ENCODE data around the gene CAMTA1. TPM values are rescaled to one million over a fixed set of nuclear protein-coding genes. Genes with fewer than 3 reads are reported as not detected.

The CAMTA1 gene
- total RNA-seq, 1 donor from 2014 or later, result 47.9 TPM

DNA sequence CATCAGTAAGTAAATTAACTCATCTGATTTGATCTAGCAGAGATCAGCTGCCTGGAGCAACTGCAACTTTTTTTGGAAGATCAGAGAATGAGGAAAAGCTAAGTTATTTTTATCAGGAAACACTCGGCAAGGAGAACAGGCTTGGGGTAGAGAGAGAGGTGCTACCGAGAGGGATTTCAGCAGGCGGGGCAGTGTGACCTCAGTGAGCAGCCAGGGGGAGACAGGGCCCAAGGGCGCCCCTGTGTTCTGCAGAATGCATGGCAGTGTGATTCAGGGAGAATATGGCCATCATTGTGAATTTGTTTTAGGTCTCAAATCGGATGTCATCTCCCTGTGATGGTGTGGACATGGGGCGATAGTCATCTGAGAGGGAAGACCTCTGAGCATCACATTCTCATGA, 501.8 kb downstream of the CAMTA1 start:
- Histone ChIP-seq H3K4me1 (no peaks in the 10 kb centered on the region), H3K36me3 (no peaks in the 10 kb centered on the region), H3K4me3 (no peak overlapping the region), H3K9me3 (no peaks in the 10 kb centered on the region), H3K27me3 (ENCODE audit: low read depth) (no peaks in the 10 kb centered on the region), H3K27ac (no peak overlapping the region)
- intact Hi-C loops (cut with DNase I), result no loop called here
- TF ChIP-seq, protein P1, sequence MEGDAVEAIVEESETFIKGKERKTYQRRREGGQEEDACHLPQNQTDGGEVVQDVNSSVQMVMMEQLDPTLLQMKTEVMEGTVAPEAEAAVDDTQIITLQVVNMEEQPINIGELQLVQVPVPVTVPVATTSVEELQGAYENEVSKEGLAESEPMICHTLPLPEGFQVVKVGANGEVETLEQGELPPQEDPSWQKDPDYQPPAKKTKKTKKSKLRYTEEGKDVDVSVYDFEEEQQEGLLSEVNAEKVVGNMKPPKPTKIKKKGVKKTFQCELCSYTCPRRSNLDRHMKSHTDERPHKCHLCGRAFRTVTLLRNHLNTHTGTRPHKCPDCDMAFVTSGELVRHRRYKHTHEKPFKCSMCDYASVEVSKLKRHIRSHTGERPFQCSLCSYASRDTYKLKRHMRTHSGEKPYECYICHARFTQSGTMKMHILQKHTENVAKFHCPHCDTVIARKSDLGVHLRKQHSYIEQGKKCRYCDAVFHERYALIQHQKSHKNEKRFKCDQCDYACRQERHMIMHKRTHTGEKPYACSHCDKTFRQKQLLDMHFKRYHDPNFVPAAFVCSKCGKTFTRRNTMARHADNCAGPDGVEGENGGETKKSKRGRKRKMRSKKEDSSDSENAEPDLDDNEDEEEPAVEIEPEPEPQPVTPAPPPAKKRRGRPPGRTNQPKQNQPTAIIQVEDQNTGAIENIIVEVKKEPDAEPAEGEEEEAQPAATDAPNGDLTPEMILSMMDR (IDR thresholded peaks at IDR 0.05), result no peak
- DNase-seq (no peak), ATAC-seq (no peak)

DNA sequence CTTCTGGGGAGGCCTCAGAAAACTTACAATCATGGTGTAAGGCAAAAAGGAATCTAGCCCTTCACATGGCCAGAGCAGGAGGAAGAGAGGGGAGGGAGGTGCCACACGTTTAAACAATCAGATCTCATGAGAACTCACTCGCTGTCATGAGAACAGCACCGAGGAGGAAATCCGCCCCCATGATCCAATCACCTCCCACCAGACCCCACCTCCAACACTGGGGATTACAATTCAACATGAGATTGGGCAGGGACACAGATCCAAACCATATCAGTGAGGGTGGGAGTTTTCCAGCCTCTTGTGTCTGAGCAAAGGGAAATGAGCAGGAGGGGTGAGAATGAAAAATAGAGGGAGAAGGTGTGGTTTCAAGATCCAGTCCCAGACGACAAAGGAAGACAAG, 503.7 kb downstream of the CAMTA1 start:
- H3K36me3 ChIP-seq, result no peaks in the 10 kb centered on the region
- H3K27ac ChIP-seq, result no peak overlapping the region
- TF ChIP-seq, protein P1 (IDR thresholded peaks at IDR 0.05), result no peak
- DNase-seq, result no peak
- no peak for ATAC-seq
- H3K27me3 ChIP-seq (ENCODE audit: low read depth), result no peaks in the 10 kb centered on the region
- intact Hi-C loops (cut with DNase I), result no loop called here
- no peak overlapping the region for H3K4me3 ChIP-seq
- no peaks in the 10 kb centered on the region for H3K4me1 ChIP-seq
- no peaks in the 10 kb centered on the region for H3K9me3 ChIP-seq

DNA sequence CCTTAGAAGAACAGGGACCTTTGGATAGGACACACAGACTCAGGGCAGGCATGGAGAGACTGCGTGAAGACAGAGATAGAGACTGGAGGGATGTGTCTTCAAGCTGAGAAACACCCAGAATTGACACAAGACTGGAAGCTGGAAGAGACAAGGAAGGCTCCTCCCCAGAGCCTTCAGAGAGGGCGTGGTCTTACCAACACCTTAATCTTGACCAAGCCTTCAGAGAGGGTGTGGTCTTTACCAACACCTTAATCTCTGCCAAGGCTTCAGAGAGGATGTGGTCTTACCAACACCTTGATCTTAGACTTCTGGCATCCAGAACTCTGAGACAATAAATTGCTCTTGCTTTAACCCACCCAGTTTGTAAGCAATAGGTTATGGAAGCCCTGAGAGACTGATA, 504.4 kb downstream of the CAMTA1 start:
- no peak overlapping the region for H3K27ac ChIP-seq
- ATAC-seq (no peak), DNase-seq (no peak)
- TF ChIP-seq, protein P1 (IDR thresholded peaks at IDR 0.05), result no peak
- no peaks in the 10 kb centered on the region for H3K9me3 ChIP-seq
- no peaks in the 10 kb centered on the region for H3K27me3 ChIP-seq (ENCODE audit: low read depth)
- no peaks in the 10 kb centered on the region for H3K36me3 ChIP-seq
- no peaks in the 10 kb centered on the region for H3K4me1 ChIP-seq
- intact Hi-C loops (cut with DNase I), result no loop called here
- no peak overlapping the region for H3K4me3 ChIP-seq

DNA sequence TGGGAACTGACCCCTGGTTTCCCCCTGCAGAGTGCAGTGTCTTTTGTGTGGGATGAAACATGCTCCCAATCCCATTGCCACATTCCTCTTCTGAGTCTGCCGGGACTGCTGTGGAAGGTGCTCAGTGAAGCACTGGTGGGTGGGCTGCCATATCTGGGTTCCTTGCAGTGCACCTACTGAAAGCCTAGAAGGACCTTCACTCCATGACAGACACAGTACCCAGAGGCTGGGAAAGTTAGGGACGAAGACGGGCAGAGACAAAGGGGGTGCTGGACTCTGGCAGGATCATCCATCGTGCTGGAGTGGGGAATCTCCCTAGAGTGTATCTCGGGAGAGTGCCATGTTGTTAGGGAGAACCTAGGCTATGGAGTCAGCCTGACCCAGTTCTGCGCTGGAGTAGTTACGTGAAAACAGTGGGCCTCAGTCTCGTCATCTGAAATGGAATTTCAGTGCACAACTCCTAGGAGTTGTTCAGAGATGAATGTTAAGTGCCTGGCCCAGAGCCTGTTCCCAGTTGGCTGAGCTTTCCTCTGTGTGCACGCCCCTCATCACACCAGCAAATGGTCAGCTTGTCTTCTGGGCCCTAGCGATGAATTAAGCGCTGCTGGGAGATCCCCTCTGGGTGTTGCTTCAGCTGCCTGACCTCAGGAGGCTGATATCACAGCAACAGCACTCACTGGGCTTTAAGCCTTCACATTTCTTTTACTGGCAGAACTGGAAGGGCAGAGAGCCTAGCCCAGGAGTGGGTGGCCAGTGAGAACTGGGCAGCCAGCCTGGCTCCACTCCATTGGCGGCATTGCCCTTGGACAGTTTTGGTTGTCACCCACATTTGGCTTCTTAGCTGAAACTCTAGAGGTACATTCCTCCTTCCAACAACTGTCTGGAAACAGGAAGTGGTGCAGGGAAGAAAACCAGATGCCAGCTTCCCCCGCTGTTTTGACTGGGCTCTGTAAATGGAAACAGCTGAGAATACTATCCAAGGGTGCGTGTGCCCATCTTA, 506.0 kb downstream of the CAMTA1 start:
- intact Hi-C loops (cut with DNase I), result no loop called here
- Histone ChIP-seq H3K4me3 (no peak overlapping the region), H3K36me3 (no peaks in the 10 kb centered on the region), H3K4me1 (no peaks in the 10 kb centered on the region), H3K27ac (no peak overlapping the region), H3K27me3 (ENCODE audit: low read depth) (no peaks in the 10 kb centered on the region), H3K9me3 (no peaks in the 10 kb centered on the region)
- ATAC-seq (peak; percentile 19 to 49), DNase-seq (no peak)
- TF ChIP-seq, protein P1 (IDR thresholded peaks at IDR 0.05), result no peak

DNA sequence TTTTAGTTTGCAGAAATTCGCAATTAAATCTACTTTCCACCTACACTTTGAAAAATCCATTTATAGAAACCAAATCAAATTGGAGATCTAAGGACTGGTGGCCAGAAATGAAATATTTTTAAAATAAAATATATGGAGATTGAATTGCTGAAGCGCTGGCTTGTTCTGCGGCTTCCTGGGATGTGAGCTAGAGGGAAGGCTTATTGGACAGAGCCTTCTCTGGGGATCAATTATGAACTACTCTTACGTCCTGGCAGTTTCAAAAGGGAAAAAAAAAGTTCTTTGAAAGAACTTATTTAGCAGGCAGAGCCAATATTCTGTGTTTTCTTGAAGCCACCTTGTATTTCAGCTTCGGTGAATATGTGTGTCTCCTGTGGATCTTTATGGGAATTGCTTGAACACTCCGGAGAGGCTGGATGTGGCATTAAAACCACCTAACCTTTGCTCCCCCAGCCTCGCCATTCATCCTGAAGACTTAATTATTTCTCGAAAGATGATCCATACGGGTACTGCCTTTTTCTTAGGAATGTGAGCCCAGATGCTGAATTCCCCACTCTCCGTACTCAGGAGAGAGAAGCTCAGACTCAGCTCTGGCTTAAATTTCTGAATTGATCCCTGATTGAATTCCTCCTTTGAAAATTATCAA, 506.9 kb downstream of the CAMTA1 start:
- H3K4me3 ChIP-seq, result no peak overlapping the region
- intact Hi-C loops (cut with DNase I), result no loop called here
- no peaks in the 10 kb centered on the region for H3K4me1 ChIP-seq
- no peaks in the 10 kb centered on the region for H3K36me3 ChIP-seq
- TF ChIP-seq, protein P1 (IDR thresholded peaks at IDR 0.05), result no peak
- peaks cover 3% of the 10 kb centered on the region for H3K9me3 ChIP-seq
- ATAC-seq (no peak), DNase-seq (no peak)
- H3K27me3 ChIP-seq (ENCODE audit: low read depth), result no peaks in the 10 kb centered on the region
- no peak overlapping the region for H3K27ac ChIP-seq

Data from lower lobe of right lung (tissue), 2 donors.